NCI-H1930 (cell line): Measurements from ENCODE around the gene ACSL6.

ENCODE experiments used
- DNase-seq, 2 experiments: peaks; one replicate each; lab custom pipeline; 2025; lab: John Stamatoyannopoulos, UW

Gene ACSL6

DNA sequence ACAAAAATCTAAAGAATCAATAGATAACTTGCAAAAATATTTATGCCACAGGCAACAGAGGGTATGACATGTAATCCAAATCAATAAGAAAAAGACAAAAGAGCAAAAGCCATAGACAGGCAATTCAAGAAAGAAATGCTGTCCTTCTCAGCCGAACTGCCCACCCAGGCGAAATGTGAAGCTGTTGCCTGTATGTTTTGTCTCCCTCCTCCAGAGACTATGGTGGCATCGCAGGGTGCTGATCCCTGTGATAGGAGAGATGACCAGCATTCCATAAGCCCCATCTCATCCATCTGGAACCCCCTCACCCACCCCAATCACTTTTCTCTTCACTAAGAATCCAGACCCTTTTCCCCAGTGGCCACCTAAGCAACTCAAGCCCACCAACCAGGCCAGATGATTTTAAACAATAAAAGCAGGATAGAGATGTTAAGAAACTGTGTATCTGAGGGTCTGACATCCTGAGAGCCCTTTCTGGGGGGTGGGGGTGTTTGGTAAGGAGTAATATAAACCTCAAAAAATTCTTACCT is 5.3 kb upstream of the ACSL6 start:
- no peak for DNase-seq

DNA sequence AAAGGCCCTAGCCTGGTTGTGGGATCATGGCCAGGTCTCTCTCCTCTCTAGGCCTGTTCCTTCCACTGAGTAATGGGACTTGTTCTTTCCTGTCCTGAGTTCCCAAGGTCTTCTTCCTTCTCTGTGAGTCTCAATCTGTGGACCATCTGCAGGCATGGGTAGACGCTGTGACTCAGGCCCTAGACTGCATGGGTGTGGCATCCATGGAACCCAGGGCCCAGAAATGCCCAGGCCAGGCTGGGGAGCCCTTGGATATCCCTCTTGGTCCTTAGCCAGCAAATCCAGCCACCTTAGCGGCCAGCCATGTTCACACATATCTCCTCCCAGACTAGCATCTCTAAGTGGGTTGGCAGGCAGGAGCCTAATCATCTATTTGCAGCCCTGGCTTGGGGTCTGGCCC is 2.3 kb upstream of the ACSL6 start:
- DNase-seq, result no peak

DNA sequence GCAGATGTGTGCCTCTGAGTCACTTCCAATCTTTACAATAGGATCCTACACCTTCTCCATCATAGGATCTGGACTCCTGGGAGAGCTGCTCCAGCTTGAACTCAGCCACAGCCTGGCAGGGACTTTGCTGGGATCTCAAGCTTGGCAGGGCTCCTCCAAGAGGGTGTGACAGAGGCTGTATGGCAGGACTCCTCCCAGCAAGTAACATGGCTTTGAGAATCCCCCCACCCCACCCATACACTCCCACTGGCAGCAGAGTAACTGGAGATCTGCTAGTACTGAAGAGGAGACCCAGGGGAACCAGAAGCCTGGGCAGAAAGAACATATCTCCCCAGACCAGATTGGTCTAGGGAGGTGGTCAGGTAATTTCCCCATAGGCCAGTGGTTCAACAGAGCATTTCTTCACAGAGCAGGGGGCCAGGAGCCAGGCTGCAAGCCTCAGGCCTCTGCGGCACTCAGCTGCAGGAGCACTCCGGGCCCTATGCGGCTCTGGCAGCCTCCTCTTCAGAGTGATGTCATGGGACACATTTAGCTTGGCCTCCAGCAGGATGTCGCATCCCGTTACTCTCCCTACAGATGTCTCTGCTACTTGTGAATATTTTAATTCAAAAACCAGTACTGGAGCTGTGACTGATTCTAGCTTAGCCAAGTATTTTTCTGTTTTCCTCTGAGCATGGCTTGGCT is 1.7 kb upstream of the ACSL6 start:
- no peak for DNase-seq

DNA sequence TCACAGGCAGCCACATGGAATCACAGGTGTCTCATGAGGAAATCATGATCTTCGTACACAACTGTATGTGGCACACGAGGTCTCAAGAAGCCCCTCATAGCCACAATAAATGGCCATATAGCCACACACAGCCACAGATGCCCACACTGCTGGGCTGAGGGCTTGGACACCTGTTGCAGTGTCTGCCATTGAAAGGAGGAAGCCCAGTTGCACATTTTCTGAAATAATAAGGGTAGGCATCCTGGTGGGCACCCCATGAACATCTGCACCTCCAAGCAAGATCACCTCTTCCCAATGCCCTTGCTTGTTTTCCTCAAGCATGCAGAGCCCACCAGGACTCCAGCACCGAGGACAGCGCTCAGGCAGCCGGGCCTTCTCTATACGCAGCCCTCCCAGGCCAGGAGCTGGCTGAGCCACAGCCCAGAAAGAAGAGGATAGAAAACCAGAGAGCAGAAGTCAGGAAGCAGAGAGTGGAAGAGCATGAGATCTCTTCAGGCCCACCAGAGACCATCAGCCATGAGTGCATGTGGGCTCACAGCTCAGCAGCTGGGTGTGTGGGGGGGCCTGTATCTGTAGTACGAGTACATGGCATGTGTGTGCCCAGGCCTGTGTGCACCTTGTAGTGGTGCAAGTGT is 1.0 kb upstream of the ACSL6 start:
- no peak for DNase-seq

DNA sequence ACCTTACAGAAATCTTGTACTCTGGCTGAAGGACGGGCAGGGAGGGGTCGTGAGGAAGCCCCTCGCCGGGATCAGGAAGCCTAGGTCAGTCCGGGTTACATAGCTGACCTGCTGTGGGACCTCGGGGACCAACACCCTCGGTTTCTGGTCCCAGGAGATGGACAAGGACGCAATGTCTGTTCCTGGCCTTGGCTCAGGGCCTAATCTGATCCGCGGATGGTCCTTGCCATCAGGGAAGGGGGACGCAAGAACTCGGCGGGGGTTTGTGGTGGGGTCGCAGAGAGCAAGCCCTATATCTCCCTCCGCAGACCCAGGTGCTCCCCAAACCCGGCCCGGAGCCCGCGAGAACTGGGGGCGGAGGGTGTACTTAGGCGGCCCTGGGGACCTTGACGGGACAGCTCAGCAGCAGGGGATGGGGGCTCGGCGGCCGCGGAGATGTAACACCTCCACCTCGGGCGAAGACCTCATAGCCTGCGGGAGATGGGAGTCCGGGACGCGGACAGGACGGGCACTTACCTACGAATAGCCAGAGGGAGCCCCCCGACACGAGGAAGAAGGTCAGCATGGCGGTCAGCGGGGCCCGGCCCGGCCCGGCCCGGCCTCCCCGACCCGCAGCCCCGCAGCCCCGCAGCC is 353 bp downstream of the ACSL6 start:
- DNase-seq, result no peak

DNA sequence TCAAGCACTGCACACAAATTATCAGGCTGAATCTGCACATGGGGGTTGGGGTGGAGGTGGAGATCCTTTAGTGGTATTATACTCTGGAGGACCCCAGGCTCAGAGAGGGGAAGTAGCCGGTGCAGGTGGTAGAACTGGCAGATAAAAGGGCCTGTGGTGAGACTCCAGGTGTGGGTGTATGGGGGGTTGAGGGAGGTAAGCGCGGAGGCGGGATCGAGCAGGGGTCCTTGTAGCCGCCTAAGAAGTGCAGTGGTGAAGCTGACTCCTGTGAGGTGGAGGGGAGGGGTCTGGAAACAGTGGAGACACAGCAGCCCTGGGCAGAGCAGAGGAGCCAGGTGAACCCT is 841 bp downstream of the ACSL6 start:
- no peak for DNase-seq

DNA sequence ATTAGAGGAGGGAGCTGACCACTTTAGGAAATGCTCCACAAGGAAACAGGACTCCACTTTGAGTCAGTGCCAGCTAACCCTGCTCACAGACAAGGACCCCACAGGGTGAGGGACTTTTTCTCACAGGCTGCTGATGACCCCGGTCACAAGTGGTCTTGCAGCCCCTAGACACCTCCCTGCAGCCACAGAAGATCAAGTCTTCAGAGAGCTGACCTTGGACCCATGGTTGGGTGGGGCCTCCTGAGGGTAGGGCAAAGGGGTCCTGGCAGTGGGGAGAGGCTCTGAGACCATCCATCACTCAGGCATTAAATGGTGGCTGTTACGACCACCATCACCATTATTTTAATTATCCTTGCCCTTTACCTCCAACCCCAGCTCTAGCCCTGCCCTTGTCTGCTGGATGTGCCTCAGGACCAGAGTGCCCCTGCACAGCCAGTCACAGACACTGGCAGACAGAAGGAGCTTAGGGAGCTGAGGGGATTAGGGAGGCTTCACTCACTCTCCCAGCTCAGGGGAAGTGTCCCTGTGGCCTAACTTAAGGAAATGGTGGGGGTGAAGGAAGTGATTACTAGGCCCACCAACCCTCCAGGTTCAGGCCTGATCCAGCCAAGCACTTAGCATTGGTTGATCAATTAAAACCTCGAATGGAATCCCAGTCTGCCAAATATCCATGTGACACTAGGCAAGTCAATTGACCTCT is 1.6 kb downstream of the ACSL6 start:
- DNase-seq, result no peak

DNA sequence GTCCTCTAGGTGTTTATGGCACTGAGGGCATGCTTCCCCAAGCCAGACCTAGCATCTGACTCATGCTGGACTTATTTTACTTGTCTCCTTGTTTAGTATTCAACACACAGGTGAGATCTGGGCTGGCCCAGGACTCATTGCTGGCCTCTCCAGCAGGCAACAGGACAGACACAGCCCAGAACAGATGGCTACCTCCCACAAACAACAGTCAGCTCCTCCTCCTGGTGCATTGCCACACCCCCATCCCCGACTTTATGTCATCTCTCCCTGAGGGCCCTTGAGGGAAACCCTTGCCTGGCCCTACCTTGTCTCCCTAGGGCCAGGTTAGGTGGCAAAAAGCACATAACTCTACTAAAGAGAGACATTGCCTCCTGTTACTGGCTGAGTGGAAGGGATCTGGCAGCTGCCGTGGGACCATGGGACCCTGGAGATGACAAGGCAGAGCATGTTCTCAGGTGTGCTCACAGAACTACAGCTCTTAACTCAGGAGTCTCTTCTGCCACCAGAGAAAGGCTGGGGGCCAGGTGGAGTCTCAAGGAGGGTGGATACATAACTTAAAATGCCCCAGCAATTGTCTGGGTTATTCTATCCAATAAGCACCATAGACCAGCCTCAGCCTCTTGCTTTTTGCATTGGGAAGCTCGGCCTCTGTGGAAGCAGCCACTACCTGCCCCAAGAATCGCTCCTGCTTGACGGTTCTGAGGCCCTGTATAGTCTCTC is 2.3 kb downstream of the ACSL6 start:
- no peak for DNase-seq

DNA sequence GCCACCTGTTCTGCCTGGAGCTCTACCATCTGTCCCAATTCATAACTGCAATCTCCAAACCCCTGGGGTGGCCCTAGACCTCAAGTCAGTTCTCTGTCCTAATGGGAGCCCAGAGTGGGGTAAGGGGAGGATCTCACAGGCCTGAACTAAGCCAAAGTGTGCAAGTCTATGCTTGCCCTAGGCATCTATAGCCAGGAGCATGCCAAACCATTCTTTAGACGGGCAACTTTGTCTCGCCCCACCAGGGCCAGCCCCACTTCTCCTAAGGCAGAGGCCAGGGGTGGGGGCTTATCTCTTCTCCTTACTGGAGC is 3.3 kb downstream of the ACSL6 start:
- DNase-seq, result no peak

DNA sequence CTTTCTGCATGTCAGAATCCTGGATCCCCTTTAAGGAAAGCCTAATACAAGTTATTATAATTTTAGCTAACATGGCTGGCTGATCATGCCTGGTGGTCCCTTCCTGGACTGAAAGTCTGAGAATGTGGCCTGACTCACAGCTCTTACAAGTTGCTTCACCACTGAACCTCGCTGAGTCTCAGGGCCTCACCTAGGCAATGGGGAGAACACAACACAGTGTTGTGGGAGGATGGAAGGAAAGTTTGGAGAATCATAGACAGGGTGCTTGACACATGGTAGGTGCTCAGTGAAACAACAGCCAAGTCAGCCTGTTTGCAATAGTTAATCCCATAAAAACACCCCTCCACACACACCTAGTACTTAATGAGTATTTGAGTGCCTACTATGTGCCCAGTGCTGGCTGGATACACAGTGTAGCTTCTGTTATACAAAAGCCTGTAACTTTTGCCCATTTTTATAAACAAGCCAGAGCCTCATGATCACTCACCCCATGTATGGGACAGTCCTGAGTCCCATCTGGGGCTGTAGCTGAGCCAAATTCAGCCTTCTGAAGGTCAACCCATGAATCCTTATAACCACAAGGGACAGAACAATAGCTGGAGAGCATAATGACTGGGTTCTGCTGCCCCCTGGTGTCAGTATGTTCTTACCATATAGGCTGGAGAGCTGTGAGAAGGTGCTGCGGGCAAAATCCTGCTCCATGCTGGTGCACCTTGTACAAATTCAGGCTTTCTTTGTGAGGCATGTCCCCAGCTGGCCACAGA is 3.9 kb downstream of the ACSL6 start:
- DNase-seq, result peak; percentile 6 to 49

DNA sequence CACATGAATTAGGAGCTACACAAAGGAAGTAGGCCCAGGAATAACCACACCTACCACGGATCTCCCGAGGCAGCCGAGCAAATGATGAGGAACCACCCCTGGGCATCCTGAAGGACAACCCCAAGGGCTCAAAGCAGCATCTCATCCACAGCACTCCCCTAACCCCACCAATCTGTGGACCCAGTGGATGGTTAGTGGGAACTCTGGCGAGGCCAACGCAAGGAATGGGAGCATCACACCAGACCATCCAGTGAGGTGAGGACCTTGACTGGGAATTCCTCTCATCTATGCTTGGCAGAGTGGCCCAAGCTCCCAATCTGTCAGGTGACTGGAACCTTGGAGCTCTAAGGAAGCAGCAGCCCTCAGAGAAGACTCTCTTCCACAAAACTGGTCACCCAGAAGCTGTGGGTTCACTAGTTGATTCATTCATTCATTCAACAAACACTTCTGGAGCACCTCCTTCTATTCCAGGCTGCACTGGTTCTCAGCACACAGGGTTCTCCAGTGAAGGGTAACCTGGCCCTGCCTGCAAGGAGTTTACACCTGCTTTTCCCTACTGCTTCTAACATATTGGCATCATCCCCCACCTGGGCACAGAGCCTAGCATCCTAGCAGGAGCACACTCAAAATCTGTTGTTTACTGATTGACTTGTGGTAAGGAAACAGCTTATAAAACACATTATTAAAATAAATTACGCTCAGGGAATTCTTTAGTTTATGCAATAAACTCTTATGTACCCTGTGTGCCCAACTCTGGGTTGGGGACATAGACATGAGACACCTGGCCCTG is 4.9 kb downstream of the ACSL6 start:
- no peak for DNase-seq

DNA sequence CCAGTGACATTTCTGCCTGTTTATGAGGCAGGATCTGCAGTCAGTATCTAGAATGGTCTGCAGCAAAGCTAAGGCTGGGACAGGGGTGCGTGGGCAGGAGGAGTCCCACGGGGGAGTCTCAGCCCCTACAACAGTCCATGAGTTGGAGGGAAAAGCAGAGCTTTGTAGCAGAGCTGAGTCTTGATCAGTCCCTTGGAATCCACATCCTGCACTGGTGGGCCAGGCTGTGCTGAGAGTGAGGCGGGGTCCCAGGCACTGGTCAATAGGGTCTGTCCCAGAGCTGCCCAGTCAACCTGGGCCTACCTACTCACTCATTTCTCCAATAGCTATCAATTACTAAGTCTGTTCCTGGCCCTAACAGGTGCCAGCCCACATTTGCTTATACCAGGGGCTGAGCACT is 5.9 kb downstream of the ACSL6 start:
- DNase-seq, result no peak

DNA sequence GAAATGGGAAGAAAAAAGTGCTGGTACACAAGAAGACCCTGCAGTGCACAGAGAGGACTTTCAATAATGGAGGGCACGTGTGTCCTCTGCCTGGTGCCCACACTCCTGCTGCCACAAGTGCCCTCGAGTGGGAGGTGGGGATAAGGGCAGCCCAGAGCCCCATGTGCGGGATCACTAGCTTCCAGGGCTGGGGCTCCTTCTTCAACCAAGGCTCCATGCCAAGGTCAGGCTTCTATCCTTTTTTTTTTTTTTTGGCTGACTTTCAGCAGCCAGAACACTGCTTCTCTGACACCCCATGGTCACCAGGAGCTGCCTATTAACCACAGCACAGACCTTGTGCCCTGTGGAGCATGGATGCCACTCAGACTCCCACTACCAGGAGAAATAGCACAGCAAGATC is 7.5 kb downstream of the ACSL6 start:
- DNase-seq, result no peak

DNA sequence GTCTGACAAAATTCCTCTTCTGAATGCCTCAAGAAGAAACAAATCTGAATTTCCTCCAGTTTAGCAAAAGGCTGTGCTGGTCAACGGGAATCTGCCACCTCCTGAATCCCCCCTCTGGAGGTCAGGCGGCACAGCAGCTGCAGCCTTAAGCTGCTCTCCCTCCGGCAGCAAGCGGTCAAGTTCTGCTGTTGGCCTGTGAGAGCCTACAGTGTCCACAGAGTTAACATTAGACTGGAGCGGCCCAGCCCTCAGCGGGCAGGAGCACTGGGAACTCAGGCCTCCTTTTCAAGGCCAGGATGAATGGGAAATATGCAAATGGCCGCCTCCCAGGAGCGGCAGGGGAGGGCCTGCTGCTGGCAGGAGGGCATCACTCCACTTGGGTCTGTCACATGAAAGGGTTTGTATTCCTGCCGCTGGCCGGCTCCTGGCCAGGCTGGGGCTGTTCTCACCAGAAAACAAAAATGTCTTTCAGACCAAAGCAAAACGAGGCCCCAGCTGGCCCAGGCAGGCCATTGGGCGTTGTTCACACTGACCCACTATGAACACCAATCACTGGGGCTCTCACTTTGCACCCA is 8.2 kb downstream of the ACSL6 start:
- no peak for DNase-seq

DNA sequence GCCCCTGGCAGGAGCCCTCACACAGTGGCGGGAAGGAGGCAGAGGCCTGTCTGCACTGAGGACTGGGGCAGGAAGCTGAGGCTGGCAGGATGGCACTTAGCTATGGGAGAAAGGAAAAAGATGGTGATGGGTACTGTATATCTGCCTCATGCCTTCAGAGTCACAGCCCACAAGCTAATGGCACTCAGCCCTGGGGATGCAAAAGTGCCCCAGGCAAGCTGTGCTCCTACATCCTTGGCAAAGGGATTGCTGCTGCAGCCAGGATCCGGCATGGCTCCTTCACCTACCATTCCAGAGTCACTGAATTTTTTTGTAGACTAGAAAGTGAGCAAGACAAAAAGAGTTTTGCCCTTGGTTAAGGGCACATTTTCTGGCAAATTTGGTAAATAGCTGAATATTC is 8.7 kb downstream of the ACSL6 start:
- DNase-seq, result no peak

DNA sequence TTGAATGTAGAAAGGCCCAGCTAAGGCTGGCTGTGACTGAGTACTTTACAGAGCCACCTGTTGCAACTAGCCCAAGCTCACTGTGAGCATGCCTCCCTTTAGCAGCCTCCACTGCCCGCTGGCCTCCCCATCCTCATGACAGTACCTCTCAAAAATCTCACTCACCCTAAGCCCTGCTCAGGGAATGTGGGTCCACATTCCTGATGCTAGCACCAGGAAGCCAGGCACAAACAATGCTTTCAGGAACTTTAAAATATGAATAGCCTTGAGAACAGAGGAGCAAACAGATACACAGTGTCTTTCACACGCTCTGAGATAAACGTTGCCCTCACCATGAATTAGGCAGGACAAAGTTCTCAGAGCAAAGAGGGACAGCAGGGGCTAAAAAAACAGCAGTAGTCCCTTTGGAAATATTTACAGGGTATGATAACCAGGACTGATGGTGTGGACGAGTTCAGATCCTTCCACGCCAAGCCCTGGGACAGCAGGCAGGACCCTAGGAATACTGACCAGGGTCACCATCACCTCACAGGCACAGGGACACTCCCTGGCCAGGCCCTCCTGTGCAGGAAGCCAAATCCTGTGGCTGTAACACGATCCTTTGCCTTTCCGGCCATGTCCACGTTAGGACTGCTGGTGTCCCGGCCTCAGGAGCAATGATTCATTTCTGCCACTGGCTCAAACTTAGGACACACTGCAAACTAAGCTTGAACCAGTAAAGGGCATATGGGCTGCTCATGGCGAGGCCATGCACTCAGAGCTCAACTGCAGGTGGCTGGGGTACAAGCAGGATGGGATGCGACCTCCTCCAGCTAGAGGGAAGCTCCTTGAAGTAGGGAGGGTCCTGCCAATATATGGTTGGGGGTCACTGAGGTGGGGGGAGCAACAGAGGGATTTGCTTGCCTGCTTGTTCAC is 9.6 kb downstream of the ACSL6 start:
- DNase-seq, result no peak

DNA sequence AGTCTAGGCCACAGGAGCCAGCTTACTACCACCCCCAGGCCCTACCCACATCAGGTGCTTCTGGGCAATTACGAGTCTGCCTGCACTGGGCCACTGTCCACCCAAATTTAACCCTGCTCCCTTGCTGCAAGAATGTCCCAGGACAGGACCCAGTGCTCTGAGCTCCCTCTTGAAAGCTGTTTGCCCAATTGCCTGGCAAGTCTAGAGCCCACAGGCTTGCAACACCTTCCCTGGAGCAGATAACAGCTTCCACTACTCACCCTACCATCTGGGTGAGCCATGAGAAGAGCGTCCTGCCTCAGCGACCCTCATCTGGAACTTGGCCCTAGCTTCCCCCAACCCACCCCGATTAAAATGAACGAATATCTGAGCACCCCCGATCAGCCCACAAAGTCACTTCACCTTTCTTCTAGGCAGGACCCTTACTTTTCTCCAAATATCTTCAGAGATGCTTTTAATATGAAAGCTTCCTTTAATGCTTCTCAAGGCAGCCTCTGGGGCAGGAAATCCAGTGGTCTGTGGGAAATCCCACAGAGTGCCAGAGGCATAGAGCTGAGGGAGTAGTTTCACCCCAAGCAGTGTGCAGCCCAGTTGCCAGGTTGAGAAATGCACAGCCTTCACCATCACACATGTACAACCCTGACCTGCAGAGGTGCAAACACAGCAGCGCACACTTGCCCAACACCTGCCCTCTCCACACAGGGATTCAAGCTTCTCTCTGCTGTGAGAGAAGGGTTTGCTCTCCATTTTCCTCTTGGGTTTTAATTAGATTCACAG is 10.6 kb downstream of the ACSL6 start:
- no peak for DNase-seq

DNA sequence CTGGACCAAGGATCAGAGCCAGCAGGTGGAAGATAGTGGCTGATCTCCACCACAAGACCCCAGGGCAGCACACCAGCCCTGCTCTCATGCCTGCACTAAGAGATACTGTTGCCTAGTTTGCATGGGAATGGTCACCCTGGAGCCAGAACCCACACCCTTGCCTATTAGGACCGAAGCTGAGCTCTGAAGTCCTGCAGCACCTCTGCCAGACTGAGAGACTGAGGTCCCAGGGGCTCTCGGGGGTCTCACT is 11.3 kb downstream of the ACSL6 start:
- no peak for DNase-seq
